MM.1S (cell line): ENCODE measurements around the gene CDH20.

Experiments used
- DNase-seq: peaks from one replicate; pipeline ENCODE4 v3.0.0-alpha.2; 2015
- H2AFZ ChIP-seq: fragments of 300-600 bp; sonication (generic); 2 replicates; pipeline ENCODE4 v1.6.0; 2016; ENCODE audit warnings: antibody characterized with exemption, low read length
- H3F3A ChIP-seq: fragments of 300-600 bp; sonication (generic); 2 replicates; pipeline ENCODE4 v1.6.1; 2016; ENCODE audit warnings: mild to moderate bottlenecking, antibody characterized with exemption, low read length, moderate library complexity, mixed read lengths; ENCODE audit not compliant: insufficient read depth
- H3K27ac ChIP-seq: fragments of 300-600 bp; sonication (generic); 2 replicates; pipeline ENCODE4 v1.5.1; 2016; ENCODE audit warnings: mild to moderate bottlenecking, low read length
- H3K27me3 ChIP-seq: fragments of 300-600 bp; sonication (generic); replicated peaks from 2 replicates; pipeline ENCODE4 v1.6.0; 2016; ENCODE audit warnings: low read length; ENCODE audit not compliant: insufficient read depth
- H3K36me3 ChIP-seq: fragments of 300-600 bp; sonication (generic); replicated peaks from 2 replicates; pipeline ENCODE4 v1.6.1; 2016; ENCODE audit warnings: mild to moderate bottlenecking, low read length, mixed read lengths; ENCODE audit not compliant: insufficient read depth
- H3K4me1 ChIP-seq: fragments of 300-600 bp; sonication (generic); 2 replicates; pipeline ENCODE4 v1.6.1; 2016; ENCODE audit warnings: low read length, mixed read lengths
- H3K4me2 ChIP-seq: fragments of 300-600 bp; sonication (generic); 2 replicates; pipeline ENCODE4 v1.6.0; 2016; ENCODE audit warnings: low read depth, low read length
- H3K4me3 ChIP-seq: fragments of 300-600 bp; sonication (generic); 2 replicates; pipeline ENCODE4 v1.5.1; 2016; ENCODE audit warnings: low read length, mixed read lengths
- H3K79me2 ChIP-seq: fragments of 300-600 bp; sonication (generic); 2 replicates; pipeline ENCODE4 v1.6.1; 2016; ENCODE audit warnings: mixed run types, low read length, mixed read lengths
- H3K9ac ChIP-seq: fragments of 300-600 bp; sonication (generic); 2 replicates; pipeline ENCODE4 v1.6.1; 2016; ENCODE audit warnings: low read length, mixed read lengths
- H3K9me2 ChIP-seq: fragments of 300-600 bp; sonication (generic); replicated peaks from 2 replicates; pipeline ENCODE4 v1.6.1; 2016; ENCODE audit warnings: mild to moderate bottlenecking, low read length, mixed read lengths; ENCODE audit not compliant: insufficient read depth
- H3K9me3 ChIP-seq: fragments of 300-600 bp; sonication (generic); replicated peaks from 2 replicates; pipeline ENCODE4 v1.6.1; 2016; ENCODE audit warnings: mild to moderate bottlenecking, low read length, mixed read lengths; ENCODE audit not compliant: insufficient read depth
- H4K20me1 ChIP-seq: fragments of 300-600 bp; sonication (generic); 2 replicates; pipeline ENCODE4 v1.6.1; 2016; ENCODE audit warnings: mild to moderate bottlenecking, low read length, moderate library complexity, mixed read lengths; ENCODE audit not compliant: insufficient read depth
- EZH2 ChIP-seq: fragments of 300-600 bp; sonication (generic); optimal IDR thresholded peaks from 2 replicates; pipeline ENCODE3; 2017; ENCODE audit warnings: low read depth, mild to moderate bottlenecking, antibody characterized with exemption, low read length, mixed read lengths
- EZH2phosphoT487 ChIP-seq: fragments of 300-600 bp; sonication (generic); IDR thresholded peaks from 2 replicates; pipeline ENCODE4 v1.6.1; 2018; ENCODE audit warnings: antibody characterized with exemption, low read length
- TF ChIP-seq, protein P1 (sequence below): fragments of 300-600 bp; sonication (generic); IDR thresholded peaks from 2 replicates; pipeline ENCODE4 v1.5.1; 2016; ENCODE audit warnings: antibody characterized with exemption, low read length, mixed read lengths

CDH20 gene

DNA sequence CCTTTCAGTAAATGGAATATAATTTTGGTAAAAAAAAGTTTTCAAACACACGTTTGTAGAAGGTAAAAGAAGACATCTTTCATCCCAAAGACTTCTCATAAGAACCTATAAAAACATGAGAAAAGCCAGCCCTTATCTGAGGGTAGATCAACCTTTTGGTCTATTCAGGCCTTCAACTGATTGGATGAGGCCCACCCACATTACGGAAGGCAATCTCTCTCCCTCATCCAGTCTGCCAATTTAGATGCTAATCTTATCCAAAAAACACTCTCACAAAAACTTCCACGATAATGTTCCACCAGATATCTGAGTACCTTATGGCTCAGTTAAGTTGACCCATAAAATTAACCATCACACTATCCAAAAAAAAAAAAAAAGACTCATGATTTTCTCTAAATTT is 2.2 kb upstream of the CDH20 start:
- Histone ChIP-seq H3K36me3 (no peaks in the 10 kb centered on the region), H3K9me2 (no peaks in the 10 kb centered on the region), H3K4me1 (no peaks in the 10 kb centered on the region), H4K20me1 (no peaks in the 10 kb centered on the region), H3K27me3 (no peaks in the 10 kb centered on the region), H3K4me3 (no peak overlapping the region), H3F3A (no peaks in the 10 kb centered on the region), H3K4me2 (no peak overlapping the region), H3K9ac (no peak overlapping the region), H3K27ac (no peak overlapping the region), H2AFZ (no peak overlapping the region), H3K9me3 (no peaks in the 10 kb centered on the region), H3K79me2 (no peaks in the 10 kb centered on the region)
- TF ChIP-seq, protein P1, sequence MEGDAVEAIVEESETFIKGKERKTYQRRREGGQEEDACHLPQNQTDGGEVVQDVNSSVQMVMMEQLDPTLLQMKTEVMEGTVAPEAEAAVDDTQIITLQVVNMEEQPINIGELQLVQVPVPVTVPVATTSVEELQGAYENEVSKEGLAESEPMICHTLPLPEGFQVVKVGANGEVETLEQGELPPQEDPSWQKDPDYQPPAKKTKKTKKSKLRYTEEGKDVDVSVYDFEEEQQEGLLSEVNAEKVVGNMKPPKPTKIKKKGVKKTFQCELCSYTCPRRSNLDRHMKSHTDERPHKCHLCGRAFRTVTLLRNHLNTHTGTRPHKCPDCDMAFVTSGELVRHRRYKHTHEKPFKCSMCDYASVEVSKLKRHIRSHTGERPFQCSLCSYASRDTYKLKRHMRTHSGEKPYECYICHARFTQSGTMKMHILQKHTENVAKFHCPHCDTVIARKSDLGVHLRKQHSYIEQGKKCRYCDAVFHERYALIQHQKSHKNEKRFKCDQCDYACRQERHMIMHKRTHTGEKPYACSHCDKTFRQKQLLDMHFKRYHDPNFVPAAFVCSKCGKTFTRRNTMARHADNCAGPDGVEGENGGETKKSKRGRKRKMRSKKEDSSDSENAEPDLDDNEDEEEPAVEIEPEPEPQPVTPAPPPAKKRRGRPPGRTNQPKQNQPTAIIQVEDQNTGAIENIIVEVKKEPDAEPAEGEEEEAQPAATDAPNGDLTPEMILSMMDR: no peak
- TF ChIP-seq EZH2phosphoT487: no peak
- TF ChIP-seq EZH2: no peak
- no peak for DNase-seq

GRCh38 chr18:61333746-61334490 is 688 bp downstream of the CDH20 start:
- Histone ChIP-seq H3K9ac (no peak overlapping the region), H3K4me1 (no peaks in the 10 kb centered on the region), H3F3A (no peaks in the 10 kb centered on the region), H3K79me2 (no peaks in the 10 kb centered on the region), H3K4me3 (no peak overlapping the region), H3K36me3 (no peaks in the 10 kb centered on the region), H3K4me2 (no peak overlapping the region; the same call in 1 of the 2 replicates), H3K9me2 (no peaks in the 10 kb centered on the region), H3K27me3 (no peaks in the 10 kb centered on the region), H4K20me1 (no peaks in the 10 kb centered on the region), H2AFZ (no peak overlapping the region), H3K9me3 (no peaks in the 10 kb centered on the region), H3K27ac (no peak overlapping the region)
- TF ChIP-seq EZH2: no peak
- TF ChIP-seq, protein P1: no peak
- TF ChIP-seq EZH2phosphoT487: no peak
- DNase-seq: no peak

GRCh38 chr18:61334491-61334850 is 1.2 kb downstream of the CDH20 start:
- H3K27me3 ChIP-seq: no peaks in the 10 kb centered on the region

More at GRCh38 chr18:61334491-61334850, 1.2 kb downstream of the CDH20 start:
- Histone ChIP-seq H3F3A (no peaks in the 10 kb centered on the region), H2AFZ (no peak overlapping the region), H3K4me1 (no peaks in the 10 kb centered on the region), H3K36me3 (no peaks in the 10 kb centered on the region), H3K9ac (no peak overlapping the region), H3K4me3 (no peak overlapping the region), H3K27ac (no peak overlapping the region), H3K9me3 (no peaks in the 10 kb centered on the region), H3K79me2 (no peaks in the 10 kb centered on the region), H3K4me2 (no peak overlapping the region; the same call in 1 of the 2 replicates), H3K9me2 (no peaks in the 10 kb centered on the region), H4K20me1 (no peaks in the 10 kb centered on the region)
- TF ChIP-seq, protein P1: no peak
- no peak for TF ChIP-seq EZH2
- TF ChIP-seq EZH2phosphoT487: no peak
- no peak for DNase-seq
